HCT116 (cell line): Measurements from ENCODE around the gene FRMPD1.

Experiments
- JUND ChIP-seq: IDR thresholded peaks from 2 replicates; pipeline ENCODE4 v1.6.1; 2012
- POLR2A ChIP-seq: IDR thresholded peaks from 2 replicates; pipeline ENCODE4 v1.7.0; 2011; ENCODE audit warnings: borderline replicate concordance; ENCODE audit not compliant: insufficient read depth, insufficient read length; ENCODE audit errors: extremely low read depth
- POLR2AphosphoS5 ChIP-seq: IDR thresholded peaks from 2 replicates; pipeline ENCODE4 v1.6.1; 2011; ENCODE audit warnings: mild to moderate bottlenecking, low read depth, low read length, moderate library complexity
- ZNF274 ChIP-seq: fragments of 200-500 bp; sonication (Bioruptor generic); IDR thresholded peaks from 2 replicates; pipeline ENCODE4 v1.6.1; 2014; ENCODE audit warnings: mild to moderate bottlenecking, low read depth, low read length, inconsistent platforms
- TF ChIP-seq, protein P1 (sequence below), 3 experiments: fragments of 200-600 bp in 1 of 3; sonication (generic) in 1 of 3; IDR thresholded peaks in 2 of 3; conservative IDR thresholded peaks in 1 of 3; 2 replicates each; pipeline ENCODE4 v1.5.1; 2012 to 2017; ENCODE audit warnings: low read depth in 2 of 3, low read length in 2 of 3, antibody characterized with exemption in 1 of 3, borderline replicate concordance in 1 of 3, control low read depth in 1 of 3, mild to moderate bottlenecking in 1 of 3, mixed read lengths in 1 of 3, mixed run types in 1 of 3, moderate library complexity in 1 of 3; ENCODE audit not compliant: insufficient read depth in 1 of 3

DNA sequence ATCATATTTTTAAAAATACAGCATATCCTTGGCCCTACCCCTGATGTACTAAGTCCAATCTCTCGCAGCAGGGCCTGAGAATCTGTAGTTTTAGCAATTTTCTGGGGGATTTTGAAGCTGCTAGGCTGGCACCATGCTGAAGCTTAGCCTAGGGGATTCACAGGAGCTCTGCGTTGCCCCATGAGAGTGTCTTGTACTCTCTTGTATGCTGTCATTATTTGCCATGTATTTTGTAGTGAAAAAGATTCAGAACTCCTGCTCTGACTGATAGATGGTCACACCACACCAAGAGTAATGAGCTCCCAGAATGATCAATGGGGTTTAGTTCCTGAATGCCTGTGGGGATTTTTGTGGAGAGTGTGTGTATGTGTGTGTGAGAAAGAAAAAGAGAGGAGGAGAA lies 82.2 kb downstream of the FRMPD1 start:
- no peak for TF ChIP-seq POLR2A
- TF ChIP-seq POLR2AphosphoS5: no peak
- TF ChIP-seq, protein P1, sequence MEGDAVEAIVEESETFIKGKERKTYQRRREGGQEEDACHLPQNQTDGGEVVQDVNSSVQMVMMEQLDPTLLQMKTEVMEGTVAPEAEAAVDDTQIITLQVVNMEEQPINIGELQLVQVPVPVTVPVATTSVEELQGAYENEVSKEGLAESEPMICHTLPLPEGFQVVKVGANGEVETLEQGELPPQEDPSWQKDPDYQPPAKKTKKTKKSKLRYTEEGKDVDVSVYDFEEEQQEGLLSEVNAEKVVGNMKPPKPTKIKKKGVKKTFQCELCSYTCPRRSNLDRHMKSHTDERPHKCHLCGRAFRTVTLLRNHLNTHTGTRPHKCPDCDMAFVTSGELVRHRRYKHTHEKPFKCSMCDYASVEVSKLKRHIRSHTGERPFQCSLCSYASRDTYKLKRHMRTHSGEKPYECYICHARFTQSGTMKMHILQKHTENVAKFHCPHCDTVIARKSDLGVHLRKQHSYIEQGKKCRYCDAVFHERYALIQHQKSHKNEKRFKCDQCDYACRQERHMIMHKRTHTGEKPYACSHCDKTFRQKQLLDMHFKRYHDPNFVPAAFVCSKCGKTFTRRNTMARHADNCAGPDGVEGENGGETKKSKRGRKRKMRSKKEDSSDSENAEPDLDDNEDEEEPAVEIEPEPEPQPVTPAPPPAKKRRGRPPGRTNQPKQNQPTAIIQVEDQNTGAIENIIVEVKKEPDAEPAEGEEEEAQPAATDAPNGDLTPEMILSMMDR (IDR thresholded peaks at IDR 0.05 in 2 of 3, conservative IDR thresholded peaks at IDR 0.05 in 1 of 3; ENCODE audit: borderline replicate concordance in 1 of 3, insufficient read depth in 1 of 3, low read depth in 2 of 3, low read length in 2 of 3): no peak
- TF ChIP-seq JUND: no peak
- no peak for TF ChIP-seq ZNF274
